Left colon (tissue), 2 donors: ENCODE results near the gene TMED8. TPM values are rescaled to one million over a fixed set of nuclear protein-coding genes. Genes with fewer than 3 reads are reported as not detected.
A peak's percentile ranks its signal among the peaks of the same experiment; 100 is the strongest.
"Not testable (repeated sequence)": the region's sequence is repeated elsewhere in the genome, so short reads cannot be mapped to it uniquely, and the experiment has no call there.

ENCODE experiments used
- ATAC-seq: fragments of 200-7000 bp; cut with Tn5 transposase; one replicate; pipeline ENCODE4 v1.9.1; 2020; ENCODE audit warnings: mild to moderate bottlenecking, moderate library complexity
- DNase-seq, 2 donors: peaks; one replicate each; pipeline ENCODE4 v3.0.0-alpha.2; 2020
- intact Hi-C, 2 donors: fragments of 100-400 bp; cut with DNase I in 1 of 2; cut with micrococcal nuclease in 1 of 2; formaldehyde crosslinking; loops; one replicate each; pipeline versions ENCODE4 v1.11.2 to v1.14.0; 2022; cut with DNase I, micrococcal nuclease
- total RNA-seq, 2 donors: library from RNA; stranded (reverse); fragmentation: NEBNext Ultra II Directional; extraction: Animal tissue kit (Norgen Biotek cat#: 25700); gene quantifications; one replicate each; pipeline ENCODE4 v1.2.1, GENCODE V29; 2021
- donor health status: DM: no; HTN: no; CAD: no.
- donor health status: DM: yes; HTN: yes; CAD: no.

The TMED8 gene
- total RNA-seq, 2 donors from 2014 or later: 7.4 TPM

GRCh38 chr14:77329872-77330271 is 47.0 kb downstream of the TMED8 start:
- DNase-seq (no peak), ATAC-seq (no peak)
- intact Hi-C loops: no loop called here

- intact Hi-C loops: no loop called here
These were observed 49.8 kb downstream of the TMED8 start for GRCh38 chr14:77327111-77327510.

GRCh38 chr14:77325746-77326094 is 51.2 kb downstream of the TMED8 start:
- ATAC-seq (no peak), DNase-seq (no peak)
- intact Hi-C loops: no loop called here

More at GRCh38 chr14:77327111-77327510, 49.8 kb downstream of the TMED8 start:
- DNase-seq (no peak), ATAC-seq (no peak)

- intact Hi-C loops: no loop called here
- DNase-seq: no peak
- no peak for ATAC-seq
These were observed 51.8 kb downstream of the TMED8 start for GRCh38 chr14:77324816-77325745.

GRCh38 chr14:77324289-77324688 is 52.6 kb downstream of the TMED8 start:
- no peak for ATAC-seq
- intact Hi-C loops: no loop called here
- no peak for DNase-seq

- intact Hi-C loops: no loop called here
These were observed 53.3 kb downstream of the TMED8 start for GRCh38 chr14:77323571-77323970.

GRCh38 chr14:77322951-77323350 is 53.9 kb downstream of the TMED8 start:
- DNase-seq (no peak), ATAC-seq (no peak)
- intact Hi-C loops: no loop called here

More at GRCh38 chr14:77323571-77323970, 53.3 kb downstream of the TMED8 start:
- ATAC-seq (no peak), DNase-seq (no peak)

- DNase-seq: no peak
These were observed 54.5 kb downstream of the TMED8 start for GRCh38 chr14:77322250-77322902.

GRCh38 chr14:77320238-77320935 is 56.5 kb downstream of the TMED8 start, which contains the start of gene POMT2:
POMT2 (minus strand) TSS chr14:77320883; CDS start chr14:77320681, 202 bp downstream.
- ATAC-seq (peak; percentile 74), DNase-seq (peak; percentile 93 to 95)
- intact Hi-C loops: no loop called here

More at GRCh38 chr14:77322250-77322902, 54.5 kb downstream of the TMED8 start:
- ATAC-seq: no peak
- intact Hi-C loops: no loop called here

- intact Hi-C loops: no loop called here
- ATAC-seq (no peak), DNase-seq (no peak)
These were observed 57.5 kb downstream of the TMED8 start for GRCh38 chr14:77319422-77319821.

- ATAC-seq, DNase-seq, intact Hi-C loops: not testable (repeated sequence)
These were observed 58.1 kb downstream of the TMED8 start for GRCh38 chr14:77318756-77319155.

- DNase-seq: no peak
- ATAC-seq: no peak
- intact Hi-C loops: no loop called here
These were observed 58.8 kb downstream of the TMED8 start for GRCh38 chr14:77318006-77318553.

GRCh38 chr14:77316872-77317301 is 60.0 kb downstream of the TMED8 start:
- intact Hi-C loops: no loop called here

GRCh38 chr14:77316195-77316505 is 60.7 kb downstream of the TMED8 start:
- intact Hi-C loops: no loop called here
- ATAC-seq (no peak), DNase-seq (no peak)

More at GRCh38 chr14:77316872-77317301, 60.0 kb downstream of the TMED8 start:
- DNase-seq (no peak), ATAC-seq (no peak)

- DNase-seq (no peak), ATAC-seq (no peak)
- intact Hi-C loops: loop anchor here in 1 of 2 donors (5.0 kb wide), 1 partner anchor 162 kb away; no protein-coding TSS in a partner anchor
These were observed 62.1 kb downstream of the TMED8 start for GRCh38 chr14:77314539-77315457.

- DNase-seq (no peak), ATAC-seq (peak; percentile 76)
- intact Hi-C loops: loop anchor here in 1 of 2 donors (5.0 kb wide), 1 partner anchor 162 kb away; no protein-coding TSS in a partner anchor
These were observed 62.9 kb downstream of the TMED8 start for GRCh38 chr14:77314043-77314442.

GRCh38 chr14:77313371-77313770 is 63.5 kb downstream of the TMED8 start:
- DNase-seq (no peak), ATAC-seq (no peak)
- intact Hi-C loops: loop anchor here in 1 of 2 donors (5.0 kb wide), 1 partner anchor 161 kb away; no protein-coding TSS in a partner anchor

GRCh38 chr14:77311217-77311616 is 65.7 kb downstream of the TMED8 start:
- ATAC-seq (no peak), DNase-seq (no peak)
- intact Hi-C loops: loop anchor here in 1 of 2 donors (5.0 kb wide), 1 partner anchor 159 kb away; no protein-coding TSS in a partner anchor
